Keratinocyte (primary cell): ENCODE data around the gene NOTCH3. TPM values are rescaled to one million over a fixed set of nuclear protein-coding genes. Genes with fewer than 3 reads are reported as not detected.

Source experiments
- DNase-seq: peaks from one replicate; pipeline ENCODE4 v3.0.0-alpha.2; 2011; ENCODE audit warnings: low read depth, missing footprints, low spot score
- FAIRE-seq: peaks from 2 replicates; lab custom pipeline; 2011; peaks lifted over from hg19 to GRCh38; lab: Jason Lieb, UNC
- H2AFZ ChIP-seq: 2 replicates; pipeline ENCODE4 v1.6.0; 2012; ENCODE audit warnings: low read length, control low read depth, inconsistent platforms; ENCODE audit not compliant: control insufficient read depth
- H3K27ac ChIP-seq: 2 replicates; pipeline ENCODE4 v1.5.1; 2011; ENCODE audit warnings: low read length; ENCODE audit not compliant: control insufficient read depth, insufficient read depth
- H3K27me3 ChIP-seq: 3 replicates; pipeline ENCODE4 v1.6.0; 2011; ENCODE audit warnings: low read length; ENCODE audit not compliant: control insufficient read depth, insufficient read depth; ENCODE audit errors: extremely low read depth
- H3K36me3 ChIP-seq, 2 experiments: 2 replicates in 1 of 2; 3 replicates in 1 of 2; pipeline ENCODE4 v1.5.1; 2011; ENCODE audit warnings: low read length in 2 of 2, mild to moderate bottlenecking in 1 of 2; ENCODE audit not compliant: control insufficient read depth in 2 of 2, insufficient read depth in 2 of 2; ENCODE audit errors: extremely low read depth in 1 of 2
- H3K4me1 ChIP-seq: 3 replicates; pipeline ENCODE4 v1.5.1; 2011; ENCODE audit warnings: low read length; ENCODE audit not compliant: control insufficient read depth, insufficient read depth; ENCODE audit errors: extremely low read depth
- H3K4me2 ChIP-seq: 3 replicates; pipeline ENCODE4 v1.6.0; 2011; ENCODE audit warnings: low read depth, low read length; ENCODE audit not compliant: control insufficient read depth, insufficient read depth; ENCODE audit errors: extremely low read depth
- H3K4me3 ChIP-seq, 3 experiments: fragments of 200-600 bp in 1 of 3; sonication (generic) in 1 of 3; 2 replicates in 2 of 3; 3 replicates in 1 of 3; pipeline ENCODE4 v1.5.1; 2011 to 2016; ENCODE audit warnings: low read length in 3 of 3, mild to moderate bottlenecking in 3 of 3, control low read depth in 2 of 3, inconsistent platforms in 1 of 3, low read depth in 1 of 3, mixed read lengths in 1 of 3, mixed run types in 1 of 3, moderate library complexity in 1 of 3; ENCODE audit not compliant: control insufficient read depth in 2 of 3, insufficient read depth in 2 of 3; ENCODE audit errors: extremely low read depth in 1 of 3
- H3K79me2 ChIP-seq: 2 replicates; pipeline ENCODE4 v1.6.0; 2012; ENCODE audit warnings: low read length; ENCODE audit not compliant: control insufficient read depth, insufficient read depth
- H3K9ac ChIP-seq: 3 replicates; pipeline ENCODE4 v1.6.0; 2011; ENCODE audit warnings: low read length; ENCODE audit not compliant: control insufficient read depth, insufficient read depth; ENCODE audit errors: extremely low read depth
- H3K9me1 ChIP-seq: 3 replicates; pipeline ENCODE4 v1.6.0; 2011; ENCODE audit warnings: low read length; ENCODE audit not compliant: control insufficient read depth, insufficient read depth; ENCODE audit errors: extremely low read depth
- H3K9me3 ChIP-seq: 2 replicates; pipeline ENCODE4 v1.5.1; 2012; ENCODE audit warnings: low read depth, low read length; ENCODE audit not compliant: control insufficient read depth
- H4K20me1 ChIP-seq: 3 replicates; pipeline ENCODE4 v1.6.0; 2011; ENCODE audit warnings: low read length; ENCODE audit not compliant: control insufficient read depth, insufficient read depth; ENCODE audit errors: extremely low read depth
- CTCF ChIP-seq, 3 experiments: IDR thresholded peaks in 1 of 3; conservative IDR thresholded peaks in 1 of 3; optimal IDR thresholded peaks in 1 of 3; 2 replicates in 2 of 3; 3 replicates in 1 of 3; pipeline versions ENCODE3 to v1.5.1; 2011; ENCODE audit warnings: low read length in 3 of 3, mild to moderate bottlenecking in 3 of 3, moderate library complexity in 2 of 3, control low read depth in 1 of 3, inconsistent platforms in 1 of 3; ENCODE audit not compliant: insufficient read depth in 2 of 3; ENCODE audit errors: extremely low read depth in 1 of 3
- EZH2 ChIP-seq: IDR thresholded peaks from one replicate; pipeline ENCODE4 v1.6.1; 2012; ENCODE audit warnings: inconsistent platforms, mild to moderate bottlenecking, low read length, moderate library complexity
- dilution Hi-C: fragments of 300-500 bp; cut with MboI; formaldehyde crosslinking; loops from one replicate; pipeline ENCODE4 v1.7.0; 2020; ENCODE audit warnings: low sequenced_read_pairs; ENCODE audit not compliant: extremely low pct_ligation_motif_present
- polyA plus RNA-seq, 5 experiments: library from polyadenylated mRNA; depleted of rRNA in 3 of 5; stranded (reverse) in 3 of 5; stranded (forward) in 1 of 5; unstranded in 1 of 5; fragments of >200 nt; gene quantifications; 1 replicate in 1 of 5; 2 replicates in 3 of 5; 3 replicates in 1 of 5; pipeline versions ENCODE4 v1.2.1 to v1.2.3, GENCODE V29; 2011 to 2012; ENCODE audit warnings: missing spikeins in 2 of 5, low read depth in 1 of 5, low replicate concordance in 1 of 5

The NOTCH3 gene
- polyA plus RNA-seq, 1 donor (not counting 4 experiments of a cell fraction or from before 2014, with no cell fraction given): 4.1 TPM

DNA sequence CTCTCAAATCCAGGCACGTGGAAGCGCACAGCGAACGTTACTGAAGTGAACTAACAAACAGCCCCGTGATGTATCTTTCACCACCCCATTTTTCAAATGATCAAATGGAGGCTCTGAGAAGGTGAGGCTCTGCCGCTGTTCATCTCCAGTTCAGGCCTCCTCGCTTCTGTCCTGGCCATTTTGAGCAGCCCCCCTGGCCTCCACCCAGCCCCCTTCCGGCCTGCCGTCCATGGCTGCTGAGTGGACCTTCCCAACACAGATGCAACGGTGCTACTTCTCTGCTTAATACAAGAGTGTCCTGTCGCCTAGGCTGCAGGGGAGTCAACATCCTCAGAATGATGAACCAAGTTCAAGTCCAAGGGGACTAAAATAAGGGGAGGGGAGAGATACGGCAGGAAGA lies 83.9 kb downstream of the NOTCH3 start:
- Histone ChIP-seq H3K27ac (no peak overlapping the region), H3K4me3 (no peak overlapping the region), H4K20me1 (no peaks in the 10 kb centered on the region), H3K9me1 (no peaks in the 10 kb centered on the region), H3K9me3 (peaks cover 5% of the 10 kb centered on the region), H3K4me2 (no peak overlapping the region), H3K79me2 (no peaks in the 10 kb centered on the region), H3K27me3 (no peaks in the 10 kb centered on the region), H3K36me3 (peaks cover 22 to 29% of the 10 kb centered on the region in 2 experiments), H3K9ac (no peak overlapping the region), H2AFZ (no peak overlapping the region), H3K4me1 (no peaks in the 10 kb centered on the region)
- FAIRE-seq: no peak
- TF ChIP-seq CTCF (optimal IDR thresholded peaks at IDR 0.05 in 1 of 3, IDR thresholded peaks at IDR 0.05 in 1 of 3, conservative IDR thresholded peaks at IDR 0.05 in 1 of 3; ENCODE audit: extremely low read depth in 1 of 3, insufficient read depth in 2 of 3, low read length in 3 of 3): no peak
- no peak for TF ChIP-seq EZH2
- dilution Hi-C loops: no loop called here
- no peak for DNase-seq

DNA sequence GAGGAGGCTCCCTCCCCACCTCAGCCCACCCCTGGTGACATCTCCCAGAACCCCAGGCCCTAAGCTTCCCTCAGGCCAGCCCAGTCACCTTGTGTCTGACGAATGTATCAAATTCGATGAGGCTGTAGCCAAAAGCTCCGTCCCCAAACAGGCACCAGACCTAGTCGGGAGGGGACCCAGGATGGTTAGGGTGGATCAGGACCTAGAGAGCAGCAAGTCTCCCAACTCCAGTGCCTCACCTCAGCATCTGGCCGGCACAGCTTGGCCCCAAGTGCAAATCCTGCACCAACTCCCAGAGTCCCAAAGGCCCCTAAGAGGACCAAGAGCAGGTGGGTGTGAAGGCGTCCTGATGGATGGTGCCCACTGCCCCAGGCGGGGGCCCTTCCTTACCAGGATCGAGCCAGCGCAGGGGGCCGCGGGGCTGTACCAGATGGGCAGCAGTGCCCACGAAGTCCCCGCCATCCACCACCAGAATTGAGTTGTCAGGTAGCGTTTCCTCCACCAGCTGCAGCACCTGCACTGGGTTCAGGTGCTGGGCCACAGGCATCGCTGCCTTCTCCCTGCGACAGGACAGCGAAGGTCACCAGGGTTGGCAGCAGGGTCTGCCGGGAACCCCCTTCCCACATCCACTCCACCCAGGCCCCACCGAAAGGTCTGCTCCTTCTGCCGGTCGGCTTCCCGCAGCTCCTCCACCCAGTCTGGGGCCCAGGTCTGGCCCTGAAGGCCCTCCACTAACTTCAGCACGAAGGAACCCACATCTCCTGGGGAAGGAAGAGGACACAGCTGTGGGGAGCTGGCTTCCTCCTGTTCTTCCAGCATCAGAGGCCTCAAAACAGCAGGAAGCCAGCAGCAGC lies 84.8 kb downstream of the NOTCH3 start:
- Histone ChIP-seq H3K4me1 (no peaks in the 10 kb centered on the region), H3K36me3 (peaks cover 22 to 33% of the 10 kb centered on the region in 2 experiments), H3K9me1 (no peaks in the 10 kb centered on the region), H3K4me3 (no peak overlapping the region), H3K9me3 (peaks cover 5% of the 10 kb centered on the region), H3K9ac (no peak overlapping the region), H3K27ac (no peak overlapping the region), H3K79me2 (no peaks in the 10 kb centered on the region), H2AFZ (no peak overlapping the region), H4K20me1 (no peaks in the 10 kb centered on the region), H3K4me2 (no peak overlapping the region), H3K27me3 (no peaks in the 10 kb centered on the region)
- FAIRE-seq (no peak), DNase-seq (no peak)
- TF ChIP-seq CTCF (optimal IDR thresholded peaks at IDR 0.05 in 1 of 3, IDR thresholded peaks at IDR 0.05 in 1 of 3, conservative IDR thresholded peaks at IDR 0.05 in 1 of 3; ENCODE audit: extremely low read depth in 1 of 3, insufficient read depth in 2 of 3, low read length in 3 of 3) (no peak), EZH2 (no peak)
- dilution Hi-C loops: no loop called here
